GM23338 (cell line): ENCODE results near the gene AURKB. TPM values are rescaled to one million over a fixed set of nuclear protein-coding genes. Genes with fewer than 3 reads are reported as not detected.
A peak's percentile ranks its signal among the peaks of the same experiment; 100 is the strongest.

Source experiments
- ATAC-seq: fragments of 200-7000 bp; cut with Tn5 transposase; 3 replicates; pipeline ENCODE4 v1.9.1; 2020
- DNase-seq: peaks from one replicate; pipeline ENCODE4 v3.0.0-alpha.2; 2015; ENCODE audit warnings: low spot score
- H2AFZ ChIP-seq: fragments of 200-600 bp; sonication (generic); 2 replicates; pipeline ENCODE4 v1.8.0; 2016; ENCODE audit warnings: antibody characterized with exemption, mild to moderate bottlenecking, moderate library complexity
- H3F3A ChIP-seq: fragments of 200-600 bp; sonication (generic); replicated peaks from 2 replicates; pipeline ENCODE4 v1.8.0; 2017; ENCODE audit warnings: antibody characterized with exemption, mixed run types, low read depth
- H3K27ac ChIP-seq: fragments of 200-600 bp; sonication (generic); 2 replicates; pipeline ENCODE4 v1.6.1; 2016; ENCODE audit warnings: low read depth
- H3K27me3 ChIP-seq: fragments of 200-600 bp; sonication (generic); 2 replicates; pipeline ENCODE4 v1.8.0; 2016; ENCODE audit warnings: mild to moderate bottlenecking, mixed run types, moderate library complexity; ENCODE audit not compliant: insufficient read depth
- H3K36me3 ChIP-seq: fragments of 200-600 bp; sonication (generic); 2 replicates; pipeline ENCODE4 v1.8.0; 2016; ENCODE audit warnings: mild to moderate bottlenecking; ENCODE audit not compliant: insufficient read depth
- H3K4me1 ChIP-seq: fragments of 200-600 bp; sonication (generic); 2 replicates; pipeline ENCODE4 v1.8.0; 2016; ENCODE audit warnings: mild to moderate bottlenecking, moderate library complexity; ENCODE audit not compliant: insufficient read depth
- H3K4me2 ChIP-seq: fragments of 200-600 bp; sonication (generic); 2 replicates; pipeline ENCODE4 v1.7.1; 2017; ENCODE audit warnings: mixed run types
- H3K4me3 ChIP-seq: fragments of 200-600 bp; sonication (generic); 2 replicates; pipeline ENCODE4 v1.6.1; 2016; ENCODE audit warnings: mixed run types
- H3K79me2 ChIP-seq: fragments of 200-600 bp; sonication (generic); replicated peaks from 2 replicates; pipeline ENCODE4 v1.8.0; 2017; ENCODE audit warnings: mild to moderate bottlenecking; ENCODE audit not compliant: insufficient read depth
- H3K9me2 ChIP-seq: fragments of 200-600 bp; sonication (generic); 2 replicates; pipeline ENCODE4 v1.8.0; 2017; ENCODE audit not compliant: insufficient read depth
- H4K20me1 ChIP-seq: fragments of 200-600 bp; sonication (generic); replicated peaks from 2 replicates; pipeline ENCODE4 v1.8.0; 2017; ENCODE audit warnings: mild to moderate bottlenecking; ENCODE audit not compliant: insufficient read depth
- H3K27ac Mint-ChIP-seq: 2 replicates; pipeline ENCODE4 v1.8.0; 2020; ENCODE audit warnings: inconsistent platforms, mild to moderate bottlenecking, moderate library complexity, mixed read lengths
- H3K27me3 Mint-ChIP-seq: 3 replicates; pipeline ENCODE4 v1.8.0; 2022; ENCODE audit warnings: low read depth, mild to moderate bottlenecking, moderate library complexity, mixed read lengths, inconsistent platforms; ENCODE audit not compliant: insufficient read depth, poor library complexity
- H3K36me3 Mint-ChIP-seq: 3 replicates; pipeline ENCODE4 v1.8.0; 2021; ENCODE audit warnings: low read depth, mild to moderate bottlenecking, inconsistent platforms, moderate library complexity, mixed read lengths
- H3K4me1 Mint-ChIP-seq: 3 replicates; pipeline ENCODE4 v1.8.0; 2020; ENCODE audit warnings: mild to moderate bottlenecking, inconsistent platforms, mixed read lengths
- H3K4me3 Mint-ChIP-seq: 3 replicates; pipeline ENCODE4 v1.8.0; 2021; ENCODE audit warnings: moderate library complexity, mild to moderate bottlenecking, inconsistent platforms, mixed read lengths
- H3K9me3 Mint-ChIP-seq: 3 replicates; pipeline ENCODE4 v1.8.0; 2020; ENCODE audit warnings: moderate library complexity, mild to moderate bottlenecking, inconsistent platforms, mixed read lengths
- CREB1 ChIP-seq: fragments of 250-450 bp; sonication (Bioruptor Pico); IDR thresholded peaks from 2 replicates; pipeline ENCODE4 v1.5.0; 2020; ENCODE audit warnings: low read depth, mild to moderate bottlenecking, moderate library complexity
- EZH2 ChIP-seq: fragments of 200-600 bp; sonication (generic); IDR thresholded peaks from one replicate; pipeline ENCODE4 v1.8.0; 2017; ENCODE audit warnings: antibody characterized with exemption, mild to moderate bottlenecking, low read depth; ENCODE audit not compliant: unreplicated experiment
- EZH2phosphoT487 ChIP-seq: fragments of 200-600 bp; sonication (generic); IDR thresholded peaks from one replicate; pipeline ENCODE4 v1.8.1; 2018; ENCODE audit warnings: antibody characterized with exemption; ENCODE audit not compliant: unreplicated experiment
- JUNB ChIP-seq: IDR thresholded peaks from one replicate; pipeline ENCODE4 v1.6.1; 2016; ENCODE audit warnings: antibody characterized with exemption; ENCODE audit not compliant: unreplicated experiment
- NANOG ChIP-seq: IDR thresholded peaks from 2 replicates; pipeline ENCODE4 v1.6.1; 2016; ENCODE audit warnings: antibody characterized with exemption, borderline replicate concordance
- POLR2AphosphoS5 ChIP-seq: IDR thresholded peaks from 2 replicates; pipeline ENCODE4 v1.6.1; 2016; ENCODE audit warnings: antibody characterized with exemption, low read depth
- STAT1 ChIP-seq: IDR thresholded peaks from one replicate; pipeline ENCODE4 v1.6.1; 2016; ENCODE audit warnings: antibody characterized with exemption; ENCODE audit not compliant: unreplicated experiment
- ZNF114 ChIP-seq: fragments of 250-450 bp; sonication (Bioruptor Pico); IDR thresholded peaks from 2 replicates; pipeline ENCODE4 v1.5.0; 2020; ENCODE audit warnings: mild to moderate bottlenecking, moderate library complexity
- ZNF331 ChIP-seq: fragments of 250-450 bp; sonication (Bioruptor Pico); IDR thresholded peaks from 2 replicates; pipeline ENCODE4 v1.5.0; 2020; ENCODE audit warnings: low read depth, mild to moderate bottlenecking, moderate library complexity
- polyA plus RNA-seq: library from polyadenylated mRNA; unstranded; fragments of >200 nt; fragmentation: Nextera tagmentation; extraction: Ambion mirVana; gene quantifications from 2 replicates; pipeline ENCODE4 v1.2.1, GENCODE V29; 2016
- total RNA-seq: library from RNA; depleted of rRNA; stranded (reverse); fragments of >200 nt; shearing (Covaris generic); gene quantifications from 2 replicates; pipeline ENCODE4 v1.2.3, GENCODE V29; 2014
- TF ChIP-seq, protein P1 (sequence below): fragments of 250-450 bp; sonication (Bioruptor Pico); IDR thresholded peaks from 2 replicates; pipeline ENCODE4 v1.5.0; 2020; ENCODE audit warnings: mild to moderate bottlenecking, moderate library complexity
- TF ChIP-seq, protein P2 (sequence below), 2 experiments: fragments of 200-600 bp in 1 of 2; sonication (generic) in 1 of 2; conservative IDR thresholded peaks; 2 replicates each; pipeline versions ENCODE4 v1.5.1 to v1.6.1; 2016 to 2017; ENCODE audit warnings: antibody characterized with exemption in 2 of 2, low read depth in 2 of 2, mild to moderate bottlenecking in 2 of 2, moderate library complexity in 1 of 2
- TF ChIP-seq, protein P3 (sequence below): IDR thresholded peaks from 2 replicates; pipeline ENCODE4 v1.6.1; 2016; ENCODE audit warnings: antibody characterized with exemption
- TF ChIP-seq, protein P4 (sequence below): IDR thresholded peaks from one replicate; pipeline ENCODE4 v1.6.1; 2018; ENCODE audit warnings: antibody characterized with exemption; ENCODE audit not compliant: unreplicated experiment

Gene AURKB
- total and polyA plus RNA-seq, 2 experiments from 2014 or later = 135 to 212 TPM

DNA sequence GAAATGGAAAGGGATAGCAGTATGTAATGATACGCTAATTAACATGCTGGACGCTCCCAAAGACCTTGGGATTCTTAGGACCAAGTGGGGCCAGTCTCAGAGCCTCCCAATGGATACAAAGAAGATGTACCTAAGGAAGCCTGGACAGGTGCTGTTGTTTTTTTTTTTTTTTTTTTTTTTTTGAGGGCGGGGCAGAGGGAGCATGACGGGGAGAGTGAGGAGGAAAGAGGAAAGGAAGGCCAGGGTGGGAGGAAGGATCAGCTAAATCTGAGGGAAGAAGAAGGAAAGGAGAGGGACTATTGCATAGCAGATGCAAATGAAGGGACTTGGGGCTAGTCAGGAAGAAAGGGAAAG lies 50.2 kb downstream of the AURKB start:
- Histone ChIP-seq H3F3A (peaks cover 18% of the 10 kb centered on the region; the same call in 1 of the 2 replicates), H3K4me3 (no peak overlapping the region), H3K4me1 (peaks cover 32% of the 10 kb centered on the region), H4K20me1 (peaks cover 5% of the 10 kb centered on the region), H3K9me2 (no peaks in the 10 kb centered on the region), H3K79me2 (peaks cover 14% of the 10 kb centered on the region; the same call in 1 of the 2 replicates), H2AFZ (no peak overlapping the region), H3K4me2 (no peak overlapping the region), H3K36me3 (peaks cover 5% of the 10 kb centered on the region; the same call in 1 of the 2 replicates), H3K27me3 (no peaks in the 10 kb centered on the region), H3K27ac (no peak overlapping the region; the same call in 1 of the 2 replicates)
- H3K27me3 Mint-ChIP-seq = peaks cover 25% of the 10 kb centered on the region
- peak overlapping the region; percentile 78; the same call in 2 of the 3 replicates for H3K4me3 Mint-ChIP-seq
- H3K9me3 Mint-ChIP-seq = no peaks in the 10 kb centered on the region
- DNase-seq = no peak
- ATAC-seq = no peak
- peak overlapping the region; percentile 54 for H3K27ac Mint-ChIP-seq
- H3K4me1 Mint-ChIP-seq = peaks cover 41% of the 10 kb centered on the region
- TF ChIP-seq EZH2 (no peak), ZNF114 (no peak), CREB1 (CRISPR knock-in tag) (no peak), JUNB (no peak), NANOG (no peak), STAT1 (no peak), EZH2phosphoT487 (no peak), POLR2AphosphoS5 (no peak), ZNF331 (CRISPR knock-in tag) (no peak)
- TF ChIP-seq, protein P1, sequence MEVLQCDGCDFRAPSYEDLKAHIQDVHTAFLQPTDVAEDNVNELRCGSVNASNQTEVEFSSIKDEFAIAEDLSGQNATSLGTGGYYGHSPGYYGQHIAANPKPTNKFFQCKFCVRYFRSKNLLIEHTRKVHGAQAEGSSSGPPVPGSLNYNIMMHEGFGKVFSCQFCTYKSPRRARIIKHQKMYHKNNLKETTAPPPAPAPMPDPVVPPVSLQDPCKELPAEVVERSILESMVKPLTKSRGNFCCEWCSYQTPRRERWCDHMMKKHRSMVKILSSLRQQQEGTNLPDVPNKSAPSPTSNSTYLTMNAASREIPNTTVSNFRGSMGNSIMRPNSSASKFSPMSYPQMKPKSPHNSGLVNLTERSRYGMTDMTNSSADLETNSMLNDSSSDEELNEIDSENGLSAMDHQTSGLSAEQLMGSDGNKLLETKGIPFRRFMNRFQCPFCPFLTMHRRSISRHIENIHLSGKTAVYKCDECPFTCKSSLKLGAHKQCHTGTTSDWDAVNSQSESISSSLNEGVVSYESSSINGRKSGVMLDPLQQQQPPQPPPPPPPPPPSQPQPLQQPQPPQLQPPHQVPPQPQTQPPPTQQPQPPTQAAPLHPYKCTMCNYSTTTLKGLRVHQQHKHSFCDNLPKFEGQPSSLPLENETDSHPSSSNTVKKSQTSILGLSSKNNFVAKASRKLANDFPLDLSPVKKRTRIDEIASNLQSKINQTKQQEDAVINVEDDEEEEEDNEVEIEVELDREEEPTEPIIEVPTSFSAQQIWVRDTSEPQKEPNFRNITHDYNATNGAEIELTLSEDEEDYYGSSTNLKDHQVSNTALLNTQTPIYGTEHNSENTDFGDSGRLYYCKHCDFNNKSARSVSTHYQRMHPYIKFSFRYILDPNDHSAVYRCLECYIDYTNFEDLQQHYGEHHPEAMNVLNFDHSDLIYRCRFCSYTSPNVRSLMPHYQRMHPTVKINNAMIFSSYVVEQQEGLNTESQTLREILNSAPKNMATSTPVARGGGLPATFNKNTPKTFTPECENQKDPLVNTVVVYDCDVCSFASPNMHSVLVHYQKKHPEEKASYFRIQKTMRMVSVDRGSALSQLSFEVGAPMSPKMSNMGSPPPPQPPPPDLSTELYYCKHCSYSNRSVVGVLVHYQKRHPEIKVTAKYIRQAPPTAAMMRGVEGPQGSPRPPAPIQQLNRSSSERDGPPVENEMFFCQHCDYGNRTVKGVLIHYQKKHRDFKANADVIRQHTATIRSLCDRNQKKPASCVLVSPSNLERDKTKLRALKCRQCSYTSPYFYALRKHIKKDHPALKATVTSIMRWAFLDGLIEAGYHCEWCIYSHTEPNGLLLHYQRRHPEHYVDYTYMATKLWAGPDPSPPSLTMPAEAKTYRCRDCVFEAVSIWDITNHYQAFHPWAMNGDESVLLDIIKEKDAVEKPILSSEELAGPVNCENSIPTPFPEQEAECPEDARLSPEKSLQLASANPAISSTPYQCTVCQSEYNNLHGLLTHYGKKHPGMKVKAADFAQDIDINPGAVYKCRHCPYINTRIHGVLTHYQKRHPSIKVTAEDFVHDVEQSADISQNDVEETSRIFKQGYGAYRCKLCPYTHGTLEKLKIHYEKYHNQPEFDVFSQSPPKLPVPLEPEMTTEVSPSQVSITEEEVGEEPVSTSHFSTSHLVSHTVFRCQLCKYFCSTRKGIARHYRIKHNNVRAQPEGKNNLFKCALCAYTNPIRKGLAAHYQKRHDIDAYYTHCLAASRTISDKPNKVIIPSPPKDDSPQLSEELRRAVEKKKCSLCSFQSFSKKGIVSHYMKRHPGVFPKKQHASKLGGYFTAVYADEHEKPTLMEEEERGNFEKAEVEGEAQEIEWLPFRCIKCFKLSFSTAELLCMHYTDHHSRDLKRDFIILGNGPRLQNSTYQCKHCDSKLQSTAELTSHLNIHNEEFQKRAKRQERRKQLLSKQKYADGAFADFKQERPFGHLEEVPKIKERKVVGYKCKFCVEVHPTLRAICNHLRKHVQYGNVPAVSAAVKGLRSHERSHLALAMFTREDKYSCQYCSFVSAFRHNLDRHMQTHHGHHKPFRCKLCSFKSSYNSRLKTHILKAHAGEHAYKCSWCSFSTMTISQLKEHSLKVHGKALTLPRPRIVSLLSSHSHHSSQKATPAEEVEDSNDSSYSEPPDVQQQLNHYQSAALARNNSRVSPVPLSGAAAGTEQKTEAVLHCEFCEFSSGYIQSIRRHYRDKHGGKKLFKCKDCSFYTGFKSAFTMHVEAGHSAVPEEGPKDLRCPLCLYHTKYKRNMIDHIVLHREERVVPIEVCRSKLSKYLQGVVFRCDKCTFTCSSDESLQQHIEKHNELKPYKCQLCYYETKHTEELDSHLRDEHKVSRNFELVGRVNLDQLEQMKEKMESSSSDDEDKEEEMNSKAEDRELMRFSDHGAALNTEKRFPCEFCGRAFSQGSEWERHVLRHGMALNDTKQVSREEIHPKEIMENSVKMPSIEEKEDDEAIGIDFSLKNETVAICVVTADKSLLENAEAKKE (CRISPR knock-in tag) = no peak
- TF ChIP-seq, protein P2, sequence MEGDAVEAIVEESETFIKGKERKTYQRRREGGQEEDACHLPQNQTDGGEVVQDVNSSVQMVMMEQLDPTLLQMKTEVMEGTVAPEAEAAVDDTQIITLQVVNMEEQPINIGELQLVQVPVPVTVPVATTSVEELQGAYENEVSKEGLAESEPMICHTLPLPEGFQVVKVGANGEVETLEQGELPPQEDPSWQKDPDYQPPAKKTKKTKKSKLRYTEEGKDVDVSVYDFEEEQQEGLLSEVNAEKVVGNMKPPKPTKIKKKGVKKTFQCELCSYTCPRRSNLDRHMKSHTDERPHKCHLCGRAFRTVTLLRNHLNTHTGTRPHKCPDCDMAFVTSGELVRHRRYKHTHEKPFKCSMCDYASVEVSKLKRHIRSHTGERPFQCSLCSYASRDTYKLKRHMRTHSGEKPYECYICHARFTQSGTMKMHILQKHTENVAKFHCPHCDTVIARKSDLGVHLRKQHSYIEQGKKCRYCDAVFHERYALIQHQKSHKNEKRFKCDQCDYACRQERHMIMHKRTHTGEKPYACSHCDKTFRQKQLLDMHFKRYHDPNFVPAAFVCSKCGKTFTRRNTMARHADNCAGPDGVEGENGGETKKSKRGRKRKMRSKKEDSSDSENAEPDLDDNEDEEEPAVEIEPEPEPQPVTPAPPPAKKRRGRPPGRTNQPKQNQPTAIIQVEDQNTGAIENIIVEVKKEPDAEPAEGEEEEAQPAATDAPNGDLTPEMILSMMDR (conservative IDR thresholded peaks at IDR 0.05; ENCODE audit: low read depth in 2 of 2) = no peak
- TF ChIP-seq, protein P3, sequence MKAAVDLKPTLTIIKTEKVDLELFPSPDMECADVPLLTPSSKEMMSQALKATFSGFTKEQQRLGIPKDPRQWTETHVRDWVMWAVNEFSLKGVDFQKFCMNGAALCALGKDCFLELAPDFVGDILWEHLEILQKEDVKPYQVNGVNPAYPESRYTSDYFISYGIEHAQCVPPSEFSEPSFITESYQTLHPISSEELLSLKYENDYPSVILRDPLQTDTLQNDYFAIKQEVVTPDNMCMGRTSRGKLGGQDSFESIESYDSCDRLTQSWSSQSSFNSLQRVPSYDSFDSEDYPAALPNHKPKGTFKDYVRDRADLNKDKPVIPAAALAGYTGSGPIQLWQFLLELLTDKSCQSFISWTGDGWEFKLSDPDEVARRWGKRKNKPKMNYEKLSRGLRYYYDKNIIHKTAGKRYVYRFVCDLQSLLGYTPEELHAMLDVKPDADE = no peak
- TF ChIP-seq, protein P4, sequence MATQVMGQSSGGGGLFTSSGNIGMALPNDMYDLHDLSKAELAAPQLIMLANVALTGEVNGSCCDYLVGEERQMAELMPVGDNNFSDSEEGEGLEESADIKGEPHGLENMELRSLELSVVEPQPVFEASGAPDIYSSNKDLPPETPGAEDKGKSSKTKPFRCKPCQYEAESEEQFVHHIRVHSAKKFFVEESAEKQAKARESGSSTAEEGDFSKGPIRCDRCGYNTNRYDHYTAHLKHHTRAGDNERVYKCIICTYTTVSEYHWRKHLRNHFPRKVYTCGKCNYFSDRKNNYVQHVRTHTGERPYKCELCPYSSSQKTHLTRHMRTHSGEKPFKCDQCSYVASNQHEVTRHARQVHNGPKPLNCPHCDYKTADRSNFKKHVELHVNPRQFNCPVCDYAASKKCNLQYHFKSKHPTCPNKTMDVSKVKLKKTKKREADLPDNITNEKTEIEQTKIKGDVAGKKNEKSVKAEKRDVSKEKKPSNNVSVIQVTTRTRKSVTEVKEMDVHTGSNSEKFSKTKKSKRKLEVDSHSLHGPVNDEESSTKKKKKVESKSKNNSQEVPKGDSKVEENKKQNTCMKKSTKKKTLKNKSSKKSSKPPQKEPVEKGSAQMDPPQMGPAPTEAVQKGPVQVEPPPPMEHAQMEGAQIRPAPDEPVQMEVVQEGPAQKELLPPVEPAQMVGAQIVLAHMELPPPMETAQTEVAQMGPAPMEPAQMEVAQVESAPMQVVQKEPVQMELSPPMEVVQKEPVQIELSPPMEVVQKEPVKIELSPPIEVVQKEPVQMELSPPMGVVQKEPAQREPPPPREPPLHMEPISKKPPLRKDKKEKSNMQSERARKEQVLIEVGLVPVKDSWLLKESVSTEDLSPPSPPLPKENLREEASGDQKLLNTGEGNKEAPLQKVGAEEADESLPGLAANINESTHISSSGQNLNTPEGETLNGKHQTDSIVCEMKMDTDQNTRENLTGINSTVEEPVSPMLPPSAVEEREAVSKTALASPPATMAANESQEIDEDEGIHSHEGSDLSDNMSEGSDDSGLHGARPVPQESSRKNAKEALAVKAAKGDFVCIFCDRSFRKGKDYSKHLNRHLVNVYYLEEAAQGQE = no peak
- peaks cover 26% of the 10 kb centered on the region for H3K36me3 Mint-ChIP-seq
